ENCODE measurements around the gene AFAP1. TPM values are rescaled to one million over a fixed set of nuclear protein-coding genes. Genes with fewer than 3 reads are reported as not detected.

AFAP1 gene
- total and polyA plus RNA-seq, 2 donors from 2014 or later: 2.6 to 26.3 TPM

DNA sequence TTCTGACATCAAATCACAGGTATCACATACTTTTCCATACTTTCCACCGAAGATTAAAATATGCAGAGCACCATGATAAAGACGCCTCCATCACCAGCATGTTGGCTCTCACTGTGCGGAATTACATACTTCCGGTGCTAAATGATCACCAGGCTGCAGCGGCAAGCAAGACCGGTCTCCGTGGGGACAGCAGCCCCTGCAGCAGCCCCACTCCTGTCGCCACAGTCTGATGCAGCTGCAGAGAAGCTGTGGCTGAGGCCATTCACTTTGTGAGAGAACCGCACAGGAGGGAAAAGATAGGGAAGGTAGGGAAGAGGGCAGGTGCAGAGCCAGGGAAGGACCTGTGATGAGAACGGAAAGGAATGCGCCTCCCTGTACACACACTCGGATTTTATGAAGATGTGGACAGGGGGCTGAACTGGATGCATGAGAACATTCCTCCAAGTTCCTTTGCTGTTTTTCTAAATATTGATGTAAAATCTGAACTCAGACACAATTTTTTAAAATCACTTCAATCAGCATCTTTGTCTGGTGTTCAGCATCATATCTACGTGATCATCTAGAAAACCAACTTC is 38.3 kb downstream of the AFAP1 start:
- TF ChIP-seq, protein P1, sequence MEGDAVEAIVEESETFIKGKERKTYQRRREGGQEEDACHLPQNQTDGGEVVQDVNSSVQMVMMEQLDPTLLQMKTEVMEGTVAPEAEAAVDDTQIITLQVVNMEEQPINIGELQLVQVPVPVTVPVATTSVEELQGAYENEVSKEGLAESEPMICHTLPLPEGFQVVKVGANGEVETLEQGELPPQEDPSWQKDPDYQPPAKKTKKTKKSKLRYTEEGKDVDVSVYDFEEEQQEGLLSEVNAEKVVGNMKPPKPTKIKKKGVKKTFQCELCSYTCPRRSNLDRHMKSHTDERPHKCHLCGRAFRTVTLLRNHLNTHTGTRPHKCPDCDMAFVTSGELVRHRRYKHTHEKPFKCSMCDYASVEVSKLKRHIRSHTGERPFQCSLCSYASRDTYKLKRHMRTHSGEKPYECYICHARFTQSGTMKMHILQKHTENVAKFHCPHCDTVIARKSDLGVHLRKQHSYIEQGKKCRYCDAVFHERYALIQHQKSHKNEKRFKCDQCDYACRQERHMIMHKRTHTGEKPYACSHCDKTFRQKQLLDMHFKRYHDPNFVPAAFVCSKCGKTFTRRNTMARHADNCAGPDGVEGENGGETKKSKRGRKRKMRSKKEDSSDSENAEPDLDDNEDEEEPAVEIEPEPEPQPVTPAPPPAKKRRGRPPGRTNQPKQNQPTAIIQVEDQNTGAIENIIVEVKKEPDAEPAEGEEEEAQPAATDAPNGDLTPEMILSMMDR (IDR thresholded peaks at IDR 0.05; ENCODE audit: borderline replicate concordance, extremely low read depth, insufficient read depth): no peak
- H3K4me3 ChIP-seq (ENCODE audit: low read length in 3 of 3): no peak overlapping the region
- no peaks in the 10 kb centered on the region for H3K36me3 ChIP-seq (ENCODE audit: control insufficient read depth in 2 of 3, insufficient read depth in 3 of 3, low read length in 3 of 3)
- FAIRE-seq: no peak
- no peak overlapping the region for H3K9ac ChIP-seq (ENCODE audit: low read length in 3 of 3)
- no peak overlapping the region for H3K27ac ChIP-seq (ENCODE audit: low read depth in 2 of 2, low read length in 2 of 2)
- H3K27me3 ChIP-seq (ENCODE audit: control insufficient read depth, insufficient read depth, low read length): no peaks in the 10 kb centered on the region
- intact Hi-C loops (cut with DNase I): no loop called here
- peaks cover 0 to 3% (median 0%) of the 10 kb centered on the region in 3 donors for H3K4me1 ChIP-seq (ENCODE audit: control insufficient read depth in 2 of 3, insufficient read depth in 2 of 3, low read depth in 1 of 3, low read length in 3 of 3)
- DNase-seq: no peak
- H3K9me3 ChIP-seq (ENCODE audit: control insufficient read depth in 2 of 3, insufficient read depth in 1 of 3, low read length in 3 of 3): no peaks in the 10 kb centered on the region

- Histone ChIP-seq H3K4me1 (ENCODE audit: control insufficient read depth in 2 of 3, insufficient read depth in 2 of 3, low read depth in 1 of 3, low read length in 3 of 3) (peaks cover 0 to under 1% (median 0%) of the 10 kb centered on the region in 3 donors), H3K27ac (ENCODE audit: low read depth in 2 of 2, low read length in 2 of 2) (no peak overlapping the region), H3K9me3 (ENCODE audit: control insufficient read depth in 2 of 3, insufficient read depth in 1 of 3, low read length in 3 of 3) (no peaks in the 10 kb centered on the region), H3K9ac (ENCODE audit: low read length in 3 of 3) (no peak overlapping the region), H3K4me3 (ENCODE audit: low read length in 3 of 3) (no peak overlapping the region), H3K36me3 (ENCODE audit: control insufficient read depth in 2 of 3, insufficient read depth in 3 of 3, low read length in 3 of 3) (no peaks in the 10 kb centered on the region), H3K27me3 (ENCODE audit: control insufficient read depth, insufficient read depth, low read length) (no peaks in the 10 kb centered on the region)
- no peak for DNase-seq
- TF ChIP-seq, protein P1 (IDR thresholded peaks at IDR 0.05; ENCODE audit: borderline replicate concordance, extremely low read depth, insufficient read depth): no peak
- FAIRE-seq: no peak
- intact Hi-C loops (cut with DNase I): no loop called here
These were observed 39.2 kb downstream of the AFAP1 start for GRCh38 chr4:7900334-7900909.

GRCh38 chr4:7899184-7899869 is 40.3 kb downstream of the AFAP1 start:
- no peak for FAIRE-seq
- H3K9ac ChIP-seq (ENCODE audit: low read length in 3 of 3): no peak overlapping the region

More at GRCh38 chr4:7899184-7899869, 40.3 kb downstream of the AFAP1 start:
- Histone ChIP-seq H3K27ac (ENCODE audit: low read depth in 2 of 2, low read length in 2 of 2) (no peak overlapping the region), H3K4me1 (ENCODE audit: control insufficient read depth in 2 of 3, insufficient read depth in 2 of 3, low read depth in 1 of 3, low read length in 3 of 3) (no peaks in the 10 kb centered on the region), H3K4me3 (ENCODE audit: low read length in 3 of 3) (no peak overlapping the region), H3K9me3 (ENCODE audit: control insufficient read depth in 2 of 3, insufficient read depth in 1 of 3, low read length in 3 of 3) (no peaks in the 10 kb centered on the region), H3K27me3 (ENCODE audit: control insufficient read depth, insufficient read depth, low read length) (no peaks in the 10 kb centered on the region), H3K36me3 (ENCODE audit: control insufficient read depth in 2 of 3, insufficient read depth in 3 of 3, low read length in 3 of 3) (no peaks in the 10 kb centered on the region)
- no peak for DNase-seq
- TF ChIP-seq, protein P1 (IDR thresholded peaks at IDR 0.05; ENCODE audit: borderline replicate concordance, extremely low read depth, insufficient read depth): no peak
- intact Hi-C loops (cut with DNase I): no loop called here

Data from kidney (tissue), 14 donors.